ENCODE results near the gene P2RX5.
"Not testable (repeated sequence)": the region's sequence is repeated elsewhere in the genome, so short reads cannot be mapped to it uniquely, and the experiment has no call there.

The P2RX5 gene

DNA sequence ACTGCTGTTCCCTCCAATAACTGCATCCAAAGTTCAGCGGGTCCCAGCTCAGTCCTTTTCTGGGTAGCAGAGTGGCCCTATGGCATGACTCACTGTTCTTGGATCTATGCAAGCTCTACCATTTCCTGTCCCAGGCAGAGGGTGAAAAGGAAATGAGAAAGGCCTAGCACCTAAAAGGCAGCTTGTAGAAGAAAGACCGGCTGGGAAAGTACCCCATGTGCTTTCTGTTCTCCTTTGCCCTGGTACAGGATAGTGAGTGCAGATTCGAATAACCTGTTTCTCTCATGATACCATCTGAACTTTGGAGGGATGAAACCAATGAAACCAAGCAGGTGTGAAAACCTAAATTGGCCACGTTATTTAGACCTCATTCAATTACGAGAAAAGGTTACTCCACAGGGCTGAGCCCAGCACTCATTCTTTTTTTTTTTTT, 15.0 kb upstream of the P2RX5 start:
- DNase-seq, result peak; percentile 71 to 73

DNA sequence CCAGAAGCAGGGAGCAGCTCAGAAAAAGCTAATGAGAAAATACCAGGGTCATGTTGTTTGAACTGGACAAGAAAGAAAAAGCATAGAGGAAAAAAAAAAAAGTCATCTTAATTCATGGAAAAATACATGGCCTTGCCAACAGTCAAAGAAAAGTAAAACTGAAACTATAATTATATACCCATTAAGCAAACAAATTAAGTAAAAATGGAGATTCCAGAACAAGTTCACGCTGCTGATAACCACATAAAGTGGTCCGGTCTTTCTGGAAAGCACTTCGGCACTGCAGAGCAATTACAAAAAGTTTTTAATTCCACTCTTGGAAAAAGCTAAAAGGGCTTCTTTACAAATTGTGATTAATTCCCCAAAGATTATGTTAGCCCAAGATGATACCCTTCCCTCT, 12.4 kb upstream of the P2RX5 start:
- DNase-seq, result no peak

DNA sequence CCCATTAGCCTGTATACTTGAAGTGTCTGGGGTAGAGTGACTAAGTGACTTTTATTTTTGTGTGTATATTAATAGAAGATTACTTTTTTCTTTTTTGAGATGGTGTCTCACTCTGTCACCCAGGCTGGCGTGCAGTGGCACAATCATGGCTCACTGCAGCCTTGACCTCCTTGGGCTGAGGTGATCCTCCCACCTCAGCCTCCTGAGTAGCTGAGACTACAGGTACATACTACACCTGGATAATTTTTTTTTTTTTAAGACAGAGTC, 9.7 kb upstream of the P2RX5 start:
- DNase-seq, result not testable (repeated sequence)

DNA sequence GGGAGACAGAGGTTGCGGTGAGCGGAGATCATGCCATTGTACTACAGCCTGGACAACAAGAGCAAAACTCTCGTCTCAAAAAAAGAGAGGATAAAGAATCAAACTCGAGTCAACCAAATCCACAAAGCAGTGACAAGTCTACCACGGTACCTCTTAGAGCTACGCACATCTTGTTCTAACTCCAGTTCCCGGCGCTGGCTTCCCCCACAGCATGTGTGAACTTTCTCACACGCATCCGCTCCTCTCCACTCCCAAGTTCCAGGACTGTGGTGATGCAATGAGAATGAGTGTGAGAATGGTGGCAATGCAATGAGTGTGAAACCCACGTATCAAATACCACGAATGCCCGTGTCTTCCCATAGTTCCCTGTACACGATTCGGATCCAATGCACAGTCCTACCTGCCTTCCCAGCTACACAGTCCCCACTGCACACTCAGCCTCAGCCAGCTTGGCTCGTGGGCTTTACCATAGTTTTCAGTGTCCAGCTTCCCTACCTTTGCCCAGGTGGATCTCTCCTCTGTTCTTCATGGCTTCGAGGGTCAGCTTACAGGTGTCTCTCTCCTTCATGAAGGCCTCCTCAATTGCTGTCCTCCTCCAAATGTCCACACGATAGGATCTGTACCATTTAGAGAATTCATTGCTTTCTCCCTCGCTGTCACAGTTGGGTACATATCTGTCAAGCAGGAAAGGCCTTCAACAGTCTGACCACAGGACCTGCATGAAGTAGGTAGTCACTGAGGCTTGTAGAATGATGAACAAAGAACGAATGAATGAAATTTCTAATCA, 9.2 kb upstream of the P2RX5 start:
- no peak for DNase-seq

DNA sequence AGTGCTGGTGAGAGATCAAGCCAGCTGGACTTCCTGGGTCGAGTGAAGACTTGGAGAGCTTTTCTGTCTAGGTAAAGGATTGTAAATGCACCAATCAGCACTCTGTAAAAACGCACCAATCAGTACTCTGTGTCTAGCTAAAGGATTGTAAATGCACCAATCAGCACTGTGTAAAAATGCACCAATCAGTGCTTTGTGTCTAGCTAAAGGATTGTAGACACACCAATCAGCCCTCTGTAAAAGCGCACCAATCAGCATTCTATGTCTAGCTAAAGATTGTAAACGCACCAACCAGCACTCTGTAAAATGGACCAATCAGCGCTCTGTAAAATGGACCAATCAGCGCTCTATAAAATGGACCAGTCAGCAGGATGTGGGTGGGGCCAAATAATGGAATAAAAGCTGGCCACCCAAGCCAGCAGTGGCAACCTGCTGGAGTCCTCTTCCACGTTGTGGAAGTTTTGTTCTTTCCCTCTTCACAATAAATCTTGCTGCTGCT, 6.1 kb upstream of the P2RX5 start:
- DNase-seq, result not testable (repeated sequence)

DNA sequence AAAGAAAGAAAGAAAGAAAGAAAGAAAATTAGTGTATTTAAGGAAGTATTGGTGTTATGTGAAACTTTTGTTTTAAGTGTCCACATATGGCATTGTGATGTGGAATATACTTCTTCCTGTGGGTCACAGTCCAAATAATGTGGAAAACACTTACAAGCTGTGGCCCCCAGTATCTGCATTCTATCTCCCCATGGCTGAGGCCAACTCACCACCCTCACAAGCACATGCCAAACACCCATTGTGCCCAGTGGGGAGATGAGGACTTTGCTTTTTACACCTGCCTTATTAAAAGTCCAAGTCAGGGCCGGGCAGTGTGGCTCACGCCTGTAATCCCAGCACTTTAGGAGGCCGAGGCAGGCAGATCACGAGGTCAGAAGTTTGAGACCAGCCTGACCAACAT, 4.0 kb upstream of the P2RX5 start:
- no peak for DNase-seq

DNA sequence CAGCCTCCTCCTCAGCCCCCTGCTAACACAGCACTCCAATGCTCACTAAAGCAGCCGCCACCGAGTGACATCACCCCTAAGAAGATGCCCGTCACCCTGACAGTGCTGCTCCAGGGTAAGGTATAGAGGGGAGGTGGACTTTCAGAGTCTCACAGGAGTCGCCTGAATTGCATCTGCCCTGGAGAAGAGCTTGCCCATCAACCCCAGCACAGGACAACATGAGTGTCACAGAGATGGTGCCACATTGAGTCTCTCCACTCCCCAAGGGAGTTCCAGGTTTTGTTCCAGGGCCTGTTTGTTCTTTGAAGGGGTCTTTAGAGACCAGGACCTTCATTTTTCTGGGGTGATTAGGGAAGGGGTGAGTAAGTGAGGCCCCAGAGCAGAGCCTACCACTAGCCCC, 2.2 kb upstream of the P2RX5 start:
- no peak for DNase-seq

DNA sequence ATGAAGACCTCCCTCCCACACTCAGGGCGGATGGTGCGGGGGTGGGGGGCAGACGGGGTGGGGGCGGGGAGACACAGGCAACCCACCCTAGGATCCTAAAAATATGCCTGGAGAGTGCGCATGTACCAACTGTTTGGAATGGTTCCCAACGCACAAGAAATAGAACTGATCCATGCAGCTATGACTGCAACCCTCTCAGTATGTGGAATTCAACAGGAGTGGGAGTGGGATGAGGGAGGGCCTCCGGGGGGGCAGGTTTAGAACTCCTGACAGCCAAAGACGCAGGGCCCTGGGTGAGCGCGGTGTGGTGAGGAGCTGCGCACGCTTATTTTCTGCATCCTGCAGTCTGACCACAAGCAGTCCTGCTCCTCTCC, 1.1 kb upstream of the P2RX5 start:
- no peak for DNase-seq

DNA sequence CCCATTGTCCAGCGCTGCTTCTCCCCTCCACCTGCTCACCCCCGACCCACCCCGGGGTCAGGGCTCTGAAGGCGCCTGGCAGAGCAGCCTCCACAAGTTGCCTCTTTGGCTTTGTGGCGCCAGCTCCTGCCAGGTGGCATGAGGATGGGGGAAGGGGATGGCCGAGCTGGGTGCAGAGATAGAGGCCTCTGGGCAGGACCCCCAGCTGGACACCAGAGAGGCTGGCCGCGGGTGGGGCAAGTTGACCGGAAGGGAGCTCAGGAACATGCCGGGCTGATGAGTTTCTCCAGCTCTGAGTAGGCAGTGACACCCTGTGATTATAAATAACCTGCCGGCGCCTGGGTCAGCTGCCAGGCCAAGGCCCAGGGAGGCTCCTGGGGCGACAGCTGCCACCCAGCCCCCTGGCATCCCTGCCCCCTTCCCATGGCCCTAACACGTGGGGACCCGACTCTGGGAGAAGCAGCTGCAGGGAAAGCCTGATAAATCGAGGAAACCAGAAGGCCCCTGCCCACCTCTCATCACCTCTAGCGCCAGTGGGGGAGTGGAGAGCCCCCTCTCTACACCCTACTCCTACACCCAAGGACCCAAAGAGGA, 729 bp downstream of the P2RX5 start:
- no peak for DNase-seq

DNA sequence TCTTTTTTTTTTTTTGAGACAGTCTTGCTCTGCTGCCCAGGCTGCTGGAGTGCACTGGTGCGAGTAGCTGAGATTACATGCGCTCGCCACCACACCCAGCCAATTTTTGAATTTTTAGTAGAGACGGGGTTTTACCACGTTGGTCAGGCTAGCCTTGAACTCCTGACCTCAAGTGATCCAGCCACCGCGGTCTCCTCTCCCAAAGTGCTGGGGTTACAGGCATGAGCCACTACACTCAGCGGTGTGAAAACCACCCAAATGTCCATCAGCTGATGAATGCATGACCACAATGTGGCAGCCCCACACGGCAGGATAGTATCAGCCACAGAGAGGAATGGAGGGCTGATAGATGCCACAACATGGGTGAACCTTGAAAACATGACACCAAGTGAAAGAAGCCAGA, 2.1 kb downstream of the P2RX5 start:
- no peak for DNase-seq

DNA sequence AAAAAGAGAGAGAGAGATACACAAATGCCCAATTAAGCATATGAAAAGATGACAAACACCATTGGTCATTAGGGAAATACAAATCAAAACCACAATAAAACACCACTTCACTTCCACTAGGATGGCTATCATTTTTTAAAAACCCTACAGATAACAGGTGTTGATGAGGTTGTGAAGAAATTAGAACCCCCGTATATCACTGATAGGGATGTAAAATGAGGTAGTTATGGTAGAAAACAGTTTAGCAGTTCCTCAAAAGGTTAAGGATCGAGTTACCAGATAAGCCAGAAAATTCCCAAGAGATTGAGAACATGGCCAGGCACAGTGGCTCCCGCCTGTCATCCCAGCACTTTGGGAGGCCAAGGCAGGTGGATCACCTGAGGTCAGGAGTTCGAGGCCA, 2.8 kb downstream of the P2RX5 start:
- no peak for DNase-seq

DNA sequence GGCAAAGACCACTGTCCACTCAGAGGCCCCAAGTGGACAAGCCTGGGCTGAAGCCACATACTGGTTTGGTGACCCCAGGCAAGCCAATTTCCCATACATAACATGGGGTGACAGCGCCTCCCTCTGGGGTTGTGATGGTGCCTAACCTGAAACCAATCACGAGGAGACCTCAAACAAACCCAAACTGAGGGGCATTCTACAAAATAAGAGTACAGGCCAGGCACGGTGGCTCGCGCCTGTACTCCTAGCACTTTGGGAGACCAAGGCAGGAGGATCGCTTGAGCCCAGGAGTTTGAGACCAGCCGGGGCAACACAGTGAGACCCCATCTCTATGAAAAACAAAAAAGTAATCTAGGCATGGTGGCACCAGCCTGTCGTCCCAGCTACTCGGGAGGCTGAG, 3.6 kb downstream of the P2RX5 start:
- no peak for DNase-seq

DNA sequence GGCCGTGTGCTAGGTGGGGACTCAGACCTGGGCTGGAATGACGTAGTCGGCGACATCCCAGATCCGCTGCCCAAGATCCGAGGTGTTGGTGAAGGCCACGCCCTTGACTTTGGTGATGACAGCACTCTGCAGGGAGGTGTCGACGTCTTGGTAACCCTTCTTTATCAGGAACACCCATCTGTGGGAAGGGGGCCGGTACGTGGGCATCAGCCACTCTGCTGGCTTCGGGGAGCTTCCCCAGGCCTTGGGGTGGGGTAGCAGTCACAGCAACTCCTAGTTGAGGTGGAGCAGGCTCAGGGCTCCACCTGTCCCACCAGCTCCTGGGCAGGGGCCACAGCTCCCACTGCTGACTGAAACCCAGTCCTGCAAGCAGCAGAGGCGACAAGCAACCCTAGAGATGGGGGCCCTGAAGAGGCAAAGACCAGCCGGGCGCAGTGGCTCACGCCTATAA, 4.3 kb downstream of the P2RX5 start:
- DNase-seq, result no peak

DNA sequence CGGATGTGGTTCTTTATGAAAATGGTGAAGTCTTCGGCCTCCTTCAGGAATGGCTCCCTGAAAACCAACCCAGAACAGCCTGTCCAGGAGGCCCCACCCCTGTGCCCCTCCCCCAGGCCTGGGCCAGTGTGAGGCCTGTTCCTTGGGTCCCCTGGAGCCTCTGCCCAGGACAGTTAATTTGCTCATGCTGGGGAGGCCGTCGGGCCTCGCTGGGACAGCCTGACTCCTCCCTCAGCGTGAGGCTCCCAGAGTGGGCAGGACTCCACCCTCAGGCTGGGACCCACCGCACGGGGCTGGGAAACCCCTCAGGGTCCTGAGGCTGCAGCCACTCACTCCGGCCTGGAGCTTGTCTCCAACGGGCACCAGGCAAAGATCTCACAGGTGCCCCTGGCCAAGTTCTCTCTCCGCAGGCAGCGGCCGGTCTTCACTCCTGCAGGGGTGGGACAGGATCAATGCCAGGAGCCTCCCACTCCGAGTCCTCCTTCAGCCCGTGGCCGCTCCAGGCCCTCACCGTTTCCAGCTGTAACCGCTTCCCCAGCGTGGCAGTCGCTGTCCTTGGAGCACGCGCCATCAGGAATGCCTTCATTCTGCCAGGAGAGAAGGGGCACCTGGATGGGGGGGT, 5.8 kb downstream of the P2RX5 start:
- no peak for DNase-seq

DNA sequence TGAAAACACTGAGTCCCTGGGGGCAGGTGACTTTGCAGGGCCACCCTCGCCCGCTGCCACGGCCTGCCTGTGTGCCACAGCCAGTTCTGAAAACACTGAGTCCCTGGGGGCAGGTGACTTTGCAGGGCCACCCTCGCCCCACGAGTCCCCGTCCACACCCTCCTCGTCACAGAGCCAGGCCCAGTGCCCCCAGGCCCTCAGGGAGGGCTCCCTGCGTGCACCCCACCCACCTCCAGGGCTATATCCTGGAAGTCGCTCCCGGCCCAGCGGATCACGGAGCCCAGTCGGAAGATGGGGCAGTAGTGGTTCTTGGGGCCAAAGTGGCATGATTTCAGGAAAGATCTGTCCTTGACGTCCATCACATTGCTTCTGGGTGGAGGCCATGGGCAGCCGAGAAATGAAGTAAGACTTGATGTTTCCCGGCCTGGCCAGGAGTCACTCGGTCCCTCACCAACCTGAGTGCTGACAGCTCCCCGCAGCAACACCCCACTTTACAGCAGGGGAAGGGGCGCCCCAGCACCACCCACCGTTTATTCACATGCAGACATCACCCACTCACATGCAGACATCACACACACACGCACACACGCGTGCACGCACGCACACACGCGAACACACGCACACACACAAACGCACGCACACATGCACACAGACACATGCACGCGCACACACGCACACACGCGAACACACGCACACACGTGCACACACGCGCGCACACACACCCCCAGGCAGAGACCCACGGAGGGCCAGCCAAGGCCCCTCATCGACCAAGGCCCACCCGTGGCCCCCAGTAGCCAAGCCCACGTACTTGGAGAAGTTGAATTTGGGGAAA, 6.5 kb downstream of the P2RX5 start:
- no peak for DNase-seq

DNA sequence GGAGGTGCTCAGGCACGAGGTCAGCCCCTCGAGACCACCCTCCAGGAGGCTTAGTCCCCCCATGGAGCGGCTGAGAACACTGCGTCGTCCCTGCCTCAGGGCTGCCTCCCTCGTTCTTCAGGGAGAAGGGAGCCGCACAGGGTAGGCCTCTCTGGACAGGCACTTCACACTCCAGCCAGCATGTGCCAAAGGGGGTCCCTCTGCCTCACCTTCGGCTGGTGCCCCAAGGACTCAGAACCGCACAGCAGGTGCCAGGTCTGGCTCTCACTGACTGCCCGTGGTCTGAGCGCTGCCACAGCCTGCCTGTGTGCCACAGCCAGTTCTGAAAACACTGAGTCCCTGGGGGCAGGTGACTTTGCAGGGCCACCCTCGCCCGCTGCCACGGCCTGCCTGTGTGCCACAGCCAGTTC, 7.1 kb downstream of the P2RX5 start:
- no peak for DNase-seq

DNA sequence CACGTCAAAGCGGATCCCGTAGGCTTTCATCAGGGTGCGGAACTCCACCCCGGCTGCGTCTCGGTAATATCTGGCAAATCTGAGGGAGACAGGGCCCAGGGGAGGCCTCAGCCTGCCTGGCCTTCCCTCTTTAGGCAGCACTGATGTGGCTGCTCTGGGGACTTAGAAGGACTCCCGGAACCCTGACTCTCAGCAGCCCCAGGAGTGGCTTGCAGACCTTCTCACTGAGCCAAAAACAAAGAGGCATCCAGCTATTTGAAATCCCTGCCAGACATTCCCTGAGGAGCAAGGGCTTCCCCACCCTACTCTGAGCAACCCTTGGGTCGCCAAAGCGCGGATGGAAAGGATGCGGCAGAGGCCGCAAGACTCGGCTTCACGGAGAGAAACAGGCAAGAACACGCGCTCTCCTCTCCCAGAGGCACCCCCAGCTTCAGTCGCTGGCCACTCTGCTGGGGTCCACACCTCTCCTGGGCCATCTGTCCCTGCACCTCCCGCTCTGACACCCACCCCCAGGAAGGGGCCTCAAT, 7.9 kb downstream of the P2RX5 start:
- no peak for DNase-seq

DNA sequence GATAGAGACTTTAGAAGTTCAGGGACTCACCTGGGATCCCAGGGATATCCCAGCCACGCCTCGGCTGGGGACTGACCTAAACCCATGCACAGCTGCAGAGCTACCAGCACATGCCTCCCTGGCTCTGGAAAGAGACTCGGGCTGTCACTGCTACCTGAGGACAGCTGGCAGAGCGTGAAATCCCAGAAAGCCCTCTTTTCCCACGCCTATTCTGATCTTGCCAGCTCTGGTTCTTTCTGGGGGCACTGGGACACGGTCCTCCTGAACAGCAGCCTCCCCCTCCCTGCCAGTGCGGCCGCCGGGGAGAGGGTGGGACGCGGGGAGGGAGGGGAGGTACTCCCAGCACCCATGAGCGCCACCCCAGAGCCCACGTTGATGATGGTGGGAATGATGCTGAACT, 10.8 kb downstream of the P2RX5 start:
- DNase-seq, result no peak

DNA sequence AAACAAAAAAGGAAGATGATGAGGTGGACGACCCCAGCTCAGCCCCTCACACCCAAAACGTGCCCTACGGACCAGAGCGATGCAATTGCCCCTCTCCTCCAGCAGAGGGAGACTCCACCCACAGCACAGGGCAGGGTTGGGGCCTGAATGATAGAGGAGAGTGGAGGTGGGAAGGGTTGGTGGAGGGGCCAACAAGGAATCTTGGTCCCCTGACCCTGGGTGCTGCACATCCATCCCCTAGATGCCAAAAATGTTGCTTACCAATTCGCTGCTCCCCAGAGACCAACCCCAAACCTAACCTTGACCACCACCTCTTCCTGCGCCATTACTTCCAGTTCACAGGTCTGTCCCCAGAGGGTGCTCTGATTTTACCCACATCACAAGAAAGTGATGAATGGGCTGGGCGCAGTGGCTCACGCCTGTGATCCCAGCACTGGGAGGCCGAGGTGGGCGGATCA, 12.9 kb downstream of the P2RX5 start:
- DNase-seq, result peak; percentile 58 to 62

DNA sequence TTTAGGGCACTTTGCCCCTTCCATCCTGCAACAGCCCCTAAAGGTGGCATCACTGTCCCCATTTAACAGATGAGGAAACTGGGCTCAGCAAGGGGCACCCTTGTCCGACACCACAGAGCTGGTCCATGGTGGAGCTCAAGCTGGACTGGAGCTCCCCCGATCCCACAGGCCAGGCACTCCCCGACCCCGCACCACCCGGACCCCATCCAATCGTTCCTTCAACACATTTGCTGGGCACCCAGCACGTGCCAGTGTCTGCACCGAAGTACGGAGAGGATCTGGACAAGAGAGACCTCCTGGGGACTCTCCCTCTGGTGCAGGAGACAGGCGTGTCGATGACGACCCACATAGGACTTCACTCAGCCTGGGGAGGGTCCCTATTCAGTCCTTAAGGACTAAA, 13.9 kb downstream of the P2RX5 start:
- DNase-seq, result no peak

DNA sequence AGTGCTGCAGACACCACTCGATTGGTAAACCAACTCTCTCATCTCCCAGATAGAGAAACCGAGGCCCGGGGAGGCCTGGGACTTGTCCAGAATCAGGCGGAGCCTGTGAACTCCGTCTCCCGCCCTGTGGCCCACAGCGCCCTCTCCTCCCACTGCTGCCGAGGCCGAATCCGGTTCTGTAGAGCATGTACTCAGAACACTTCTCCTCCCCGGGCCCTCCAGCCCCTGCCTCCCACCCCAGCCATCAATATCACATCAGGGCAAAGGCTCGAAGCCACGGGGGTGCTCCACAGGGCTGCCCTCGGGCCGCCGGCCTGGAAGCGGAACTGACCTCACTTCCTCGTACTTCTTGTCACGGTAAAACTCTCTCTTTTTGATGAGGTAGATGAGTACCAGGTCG, 14.4 kb downstream of the P2RX5 start:
- no peak for DNase-seq

DNA sequence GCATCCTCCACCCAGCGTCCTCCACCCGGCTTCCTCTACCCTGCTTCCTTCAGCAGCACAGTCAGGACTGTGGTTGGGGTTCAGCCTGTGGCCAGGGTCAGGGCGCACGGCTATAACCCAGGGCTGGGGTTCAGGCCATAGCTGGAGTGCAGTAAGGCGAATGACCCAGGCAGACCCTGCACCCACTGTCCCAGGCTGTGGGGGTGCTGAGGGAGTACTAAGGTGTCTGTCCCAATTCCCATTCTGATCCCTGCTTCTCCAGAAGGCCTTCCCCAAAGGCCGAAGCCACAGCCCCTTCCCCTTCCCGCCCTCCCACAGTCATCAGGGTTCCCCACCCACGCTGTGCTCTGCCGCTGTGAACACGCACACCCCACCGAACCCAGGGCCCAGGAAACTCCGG, 14.9 kb downstream of the P2RX5 start:
- no peak for DNase-seq

DNA sequence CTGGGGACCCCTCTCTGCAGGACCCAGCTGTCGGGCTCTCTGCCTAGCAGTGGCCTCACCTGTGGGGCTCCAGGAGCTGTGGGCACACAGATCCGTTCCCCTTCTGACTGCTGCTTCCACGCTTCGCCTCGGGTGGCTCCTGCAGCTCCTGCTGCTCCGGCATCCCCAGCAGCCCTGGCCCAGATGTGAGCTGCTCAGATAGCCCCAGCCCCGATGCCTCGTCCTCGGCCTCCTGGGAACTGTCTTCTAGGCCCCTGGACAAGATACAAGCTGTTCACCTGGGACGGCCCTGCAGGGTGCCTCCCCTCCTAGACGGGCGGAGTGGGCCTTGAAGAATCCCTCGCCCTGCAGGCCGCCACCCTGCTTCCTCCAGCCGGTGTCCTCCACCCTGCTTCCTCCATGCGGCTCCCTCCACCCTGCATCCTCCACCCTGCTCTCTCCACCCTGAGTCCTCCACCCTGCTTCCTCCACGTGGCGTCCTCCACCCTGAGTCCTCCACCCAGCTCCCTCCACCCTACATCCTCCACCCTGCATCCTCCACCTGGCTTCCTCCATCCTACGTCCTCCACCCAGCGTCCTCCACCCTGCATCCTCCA, 16.3 kb downstream of the P2RX5 start:
- no peak for DNase-seq
